K562 (cell line): ENCODE data around the gene CRYBB2. TPM values are rescaled to one million over a fixed set of nuclear protein-coding genes. Genes with fewer than 3 reads are reported as not detected.

Source experiments
- ATAC-seq: fragments of 200-7000 bp; cut with Tn5 transposase; 3 replicates; pipeline ENCODE4 v1.9.1; 2020; ENCODE audit warnings: moderate library complexity
- BruUV-seq: library from RNA; stranded (reverse); fragments of 400-500 nt; replicated peaks from 2 replicates; lab custom pipeline; 2021; lab: Mats Ljungman, UMichigan
- CTCF ChIA-PET: fragments of 300-600 bp; formaldehyde crosslinking; extraction: SDS; loops from one replicate; lab custom pipeline; 2021; ENCODE audit warnings: low intra/inter-chr PET ratio; lab: Yijun Ruan, JAX
- POLR2A ChIA-PET: fragments of 300-600, 350-650 bp; sonication (Branson Sonifier 250); formaldehyde crosslinking; extraction: SDS; loops from one replicate; lab custom pipeline; 2021; ENCODE audit warnings: antibody characterized with exemption, inconsistent platforms; lab: Yijun Ruan, JAX
- DNase-seq, 4 experiments: peaks; one replicate each; pipeline versions ENCODE4 v3.0.0 to v3.0.0-alpha.2; 2011 to 2018; ENCODE audit warnings: low spot score in 3 of 4, mixed read lengths in 3 of 4; ENCODE audit errors: extremely low read depth in 1 of 4
- FAIRE-seq: peaks from 2 replicates; lab custom pipeline; 2011; peaks lifted over from hg19 to GRCh38; lab: Jason Lieb, UNC
- H2AFZ ChIP-seq: 2 replicates; pipeline ENCODE4 v1.6.0; 2011; ENCODE audit warnings: low read depth, low read length, control low read depth, inconsistent platforms
- H3K27ac ChIP-seq: fragments of 200-600 bp; 3 replicates; pipeline ENCODE4 v1.8.0; 2011; ENCODE audit warnings: low read depth, mild to moderate bottlenecking, control low read depth, inconsistent platforms, low read length, moderate library complexity, mixed read lengths; ENCODE audit errors: extremely low read depth
- H3K27me3 ChIP-seq, 2 experiments: fragments of 300-600 bp in 1 of 2; 2 replicates in 1 of 2; 3 replicates in 1 of 2; pipeline versions ENCODE4 v1.6.0 to v1.8.0; 2011; ENCODE audit warnings: inconsistent platforms in 2 of 2, low read length in 2 of 2, mild to moderate bottlenecking in 1 of 2, mixed read lengths in 1 of 2, moderate library complexity in 1 of 2; ENCODE audit not compliant: control insufficient read depth in 2 of 2, insufficient read depth in 2 of 2
- H3K36me3 ChIP-seq: fragments of 300-600 bp; 3 replicates; pipeline ENCODE4 v1.8.0; 2011; ENCODE audit warnings: mild to moderate bottlenecking, low read length, inconsistent platforms; ENCODE audit not compliant: control insufficient read depth, insufficient read depth
- H3K4me1 ChIP-seq, 2 experiments: fragments of 200-600 bp in 1 of 2; replicated peaks in 1 of 2; 2 replicates in 1 of 2; 3 replicates in 1 of 2; pipeline versions ENCODE4 v1.5.1 to v1.8.0; 2011; ENCODE audit warnings: inconsistent platforms in 2 of 2, low read length in 2 of 2, mild to moderate bottlenecking in 1 of 2, mixed read lengths in 1 of 2, moderate library complexity in 1 of 2; ENCODE audit not compliant: control insufficient read depth in 2 of 2, insufficient read depth in 2 of 2
- H3K4me2 ChIP-seq: 2 replicates; pipeline ENCODE4 v1.6.1; 2011; ENCODE audit warnings: low read length, control low read depth, inconsistent platforms, mixed read lengths; ENCODE audit not compliant: insufficient read depth
- H3K4me3 ChIP-seq: fragments of 200-600 bp; sonication (generic), shearing (Covaris generic); 2 replicates; pipeline ENCODE4 v1.5.1; 2016; ENCODE audit warnings: control low read depth, inconsistent platforms
- H3K79me2 ChIP-seq: fragments of 200-600 bp; 3 replicates; pipeline ENCODE4 v1.8.0; 2011; ENCODE audit warnings: low read length, inconsistent platforms; ENCODE audit not compliant: control insufficient read depth, insufficient read depth
- H3K9ac ChIP-seq, 2 experiments: 2 replicates each; pipeline versions ENCODE4 v1.6.0 to v1.6.1; 2011; ENCODE audit warnings: low read depth in 2 of 2, low read length in 2 of 2, control low read depth in 1 of 2, inconsistent platforms in 1 of 2, mild to moderate bottlenecking in 1 of 2, mixed read lengths in 1 of 2; ENCODE audit not compliant: insufficient read depth in 1 of 2
- H3K9me1 ChIP-seq: one replicate; pipeline ENCODE4 v1.6.0; 2011; ENCODE audit warnings: inconsistent platforms, mild to moderate bottlenecking, low read length, moderate library complexity; ENCODE audit not compliant: control insufficient read depth, insufficient read depth
- H3K9me3 ChIP-seq: replicated peaks from 2 replicates; pipeline ENCODE4 v1.5.1; 2011; ENCODE audit warnings: low read depth, low read length, inconsistent platforms; ENCODE audit not compliant: control insufficient read depth, insufficient read depth
- H4K20me1 ChIP-seq: replicated peaks from 2 replicates; pipeline ENCODE4 v1.6.1; 2011; ENCODE audit warnings: low read length, inconsistent platforms, mixed read lengths; ENCODE audit not compliant: control insufficient read depth, insufficient read depth
- ARID3A ChIP-seq: IDR thresholded peaks from 2 replicates; pipeline ENCODE4 v1.6.1; 2012; ENCODE audit warnings: low read depth, low read length, improper control_type of control experiment, borderline replicate concordance
- CTCFL ChIP-seq: IDR thresholded peaks from 2 replicates; pipeline ENCODE4 v1.6.1; 2011; ENCODE audit warnings: borderline replicate concordance, low read depth, mild to moderate bottlenecking, moderate library complexity, low read length; ENCODE audit not compliant: insufficient read depth, poor library complexity, severe bottlenecking
- KAT2B ChIP-seq: IDR thresholded peaks from one replicate; pipeline ENCODE4 v1.6.1; 2012; ENCODE audit warnings: low read depth, mild to moderate bottlenecking, control low read depth, inconsistent platforms, low read length, moderate library complexity
- RNF2 ChIP-seq: sonication (generic); IDR thresholded peaks from 2 replicates; pipeline ENCODE4 v1.6.1; 2016
- SRSF3 ChIP-seq: fragments of 200-400 bp; formaldehyde crosslinking; IDR thresholded peaks from 2 replicates; pipeline ENCODE4 v1.6.1; 2016; ENCODE audit warnings: mild to moderate bottlenecking, low read length, moderate library complexity; ENCODE audit not compliant: insufficient read depth
- ZBTB40 ChIP-seq, 2 experiments: fragments of 450-650 bp in 1 of 2; sonication (generic) in 1 of 2; formaldehyde crosslinking in 1 of 2; IDR thresholded peaks; 2 replicates each; pipeline versions ENCODE4 v1.7.1 to v1.9.0; 2016 to 2022; ENCODE audit warnings: inconsistent platforms in 1 of 2, mild to moderate bottlenecking in 1 of 2, missing genetic modification reagents in 1 of 2
- ZC3H4 ChIP-seq: sonication (generic); formaldehyde crosslinking; IDR thresholded peaks from 2 replicates; pipeline ENCODE4 v1.9.0; 2021; ENCODE audit warnings: missing genetic modification reagents, borderline replicate concordance
- ZNF384 ChIP-seq: IDR thresholded peaks from 2 replicates; pipeline ENCODE4 v1.6.1; 2012; ENCODE audit warnings: low read depth, low read length, improper control_type of control experiment
- ZNF780A ChIP-seq: fragments of 250-450 bp; sonication (Bioruptor Pico); IDR thresholded peaks from 2 replicates; pipeline ENCODE4 v1.5.0; 2021; ENCODE audit warnings: mild to moderate bottlenecking
- WGBS: fragments of 100-300 bp; shearing (Covaris generic); methylation state at CpG from one replicate; pipeline ENCODE4 v1.1.6; 2016; ENCODE audit warnings: low coverage, mixed read lengths; ENCODE audit not compliant: insufficient coverage; ENCODE audit errors: missing lambda C conversion rate; 5-methylcytosine and 5-hydroxymethylcytosine counted together
- in situ Hi-C: fragments of 300-500 bp; cut with MboI; formaldehyde crosslinking; loops from 4 replicates; pipeline ENCODE4 v1.15.0; 2018; ENCODE audit warnings: inconsistent platforms, mixed read lengths
- intact Hi-C: fragments of 100-400 bp; cut with micrococcal nuclease; formaldehyde crosslinking; loops from 2 replicates; pipeline ENCODE4 v1.14.2; 2022
- polyA plus RNA-seq, 8 experiments: library from polyadenylated mRNA; depleted of rRNA in 4 of 8; stranded (reverse) in 5 of 8; unstranded in 3 of 8; fragments of >200 nt; fragmentation: Nextera tagmentation in 2 of 8; fragmentation: Illumina TruSeq in 1 of 8; extraction: Ambion mirVana in 2 of 8; extraction: Trizol in 1 of 8; gene quantifications; 2 replicates each; pipeline versions ENCODE4 v1.2.1 to v1.2.3, GENCODE V29; 2011 to 2014; ENCODE audit warnings: inconsistent platforms in 1 of 8, missing spikeins in 1 of 8
- total RNA-seq, 7 experiments: library from RNA; depleted of rRNA in 6 of 7; stranded (reverse); fragments of >200 nt in 6 of 7; fragmentation: Illumina TruSeq in 2 of 7; extraction: Trizol in 2 of 7; gene quantifications; 2 replicates each; pipeline versions ENCODE4 v1.2.1 to v1.2.3, GENCODE V29; 2011 to 2021; ENCODE audit warnings: low replicate concordance in 1 of 7

Gene CRYBB2
- total and polyA plus RNA-seq, 9 of the 15 experiments (the other 6 are each of a cell fraction or from before 2014, with no cell fraction given): not detected

- no peak overlapping the region for H3K4me2 ChIP-seq
- POLR2A ChIA-PET: no interaction called here
- FAIRE-seq (no peak), DNase-seq (no peak), ATAC-seq (no peak)
- no peaks in the 10 kb centered on the region for H3K79me2 ChIP-seq
- no peak overlapping the region for H3K4me3 ChIP-seq
- H3K36me3 ChIP-seq: no peaks in the 10 kb centered on the region
- no peak overlapping the region for H3K27ac ChIP-seq
- H3K9me3 ChIP-seq: no peaks in the 10 kb centered on the region
- no peaks in the 10 kb centered on the region; a peak in 1 of 5 replicates for H3K4me1 ChIP-seq
- no peak overlapping the region for H2AFZ ChIP-seq
- intact Hi-C loops: no loop called here
- 0 out of 2 replicates have a peak, but pooled peaks cover 3% of the 10 kb centered on the region for H4K20me1 ChIP-seq
- H3K9ac ChIP-seq: no peak overlapping the region
- no peaks in the 10 kb centered on the region for H3K9me1 ChIP-seq
- CTCF ChIA-PET: no interaction called here
- in situ Hi-C loops: loop anchor here (10.0 to 25.0 kb wide), 2 partner anchors 134 to 1136 kb away; no protein-coding TSS in a partner anchor
- BruUV-seq: no TSS peak
- H3K27me3 ChIP-seq: peaks cover 4 to 20% of the 10 kb centered on the region in 2 experiments; a peak in 2 of 5 replicates
- 2% methylated on average over 7 of the region's 7 CpGs for WGBS
- TF ChIP-seq ARID3A (no peak), ZNF780A (CRISPR knock-in tag) (no peak), RNF2 (no peak), CTCFL (no peak), ZNF384 (no peak), KAT2B (no peak), ZC3H4 (CRISPR knock-in tag) (no peak), SRSF3 (no peak), ZBTB40 (IDR thresholded peaks at IDR 0.05) (no peak), ZBTB40 (CRISPR knock-in tag; IDR thresholded peaks at IDR 0.05) (no peak)
These were observed 18.5 kb upstream of the CRYBB2 start for GRCh38 chr22:25200967-25201366.
